K562 (cell line): ENCODE data around the gene TBCC. TPM values are rescaled to one million over a fixed set of nuclear protein-coding genes. Genes with fewer than 3 reads are reported as not detected.
A peak's percentile ranks its signal among the peaks of the same experiment; 100 is the strongest.

ENCODE experiments used
- BCOR ChIP-seq: fragments of 450-650 bp; IDR thresholded peaks from 2 replicates; pipeline ENCODE4 v1.6.1; 2016
- CBFB ChIP-seq: sonication (generic); formaldehyde crosslinking; IDR thresholded peaks from 2 replicates; pipeline ENCODE4 v1.4.0; 2020; ENCODE audit warnings: mild to moderate bottlenecking, missing genetic modification reagents
- E2F3 ChIP-seq: fragments of 250-450 bp; sonication (Bioruptor Pico); IDR thresholded peaks from 2 replicates; pipeline ENCODE4 v1.4.0; 2020; ENCODE audit warnings: mild to moderate bottlenecking
- GATAD2A ChIP-seq: fragments of 450-650 bp; IDR thresholded peaks from 2 replicates; pipeline ENCODE4 v1.6.1; 2017
- GTF2A2 ChIP-seq: IDR thresholded peaks from 2 replicates; pipeline ENCODE4 v1.6.1; 2016; ENCODE audit warnings: mild to moderate bottlenecking, missing genetic modification characterization, missing compliant biosample characterization
- HDGF ChIP-seq: fragments of 450-650 bp; IDR thresholded peaks from 2 replicates; pipeline ENCODE4 v1.6.1; 2016
- KAT8 ChIP-seq: fragments of 450-650 bp; IDR thresholded peaks from 2 replicates; pipeline ENCODE4 v1.6.1; 2016; ENCODE audit warnings: low read depth, mild to moderate bottlenecking
- MCM3 ChIP-seq: fragments of 450-650 bp; IDR thresholded peaks from 2 replicates; pipeline ENCODE4 v1.6.1; 2016
- MEF2A ChIP-seq: IDR thresholded peaks from 2 replicates; pipeline ENCODE4 v1.6.1; 2011; ENCODE audit warnings: low read depth, mild to moderate bottlenecking, low read length, moderate library complexity; ENCODE audit not compliant: control insufficient read depth
- OTX1 ChIP-seq: fragments of 450-650 bp; formaldehyde crosslinking; IDR thresholded peaks from 2 replicates; pipeline ENCODE4 v1.4.0; 2022; ENCODE audit warnings: mild to moderate bottlenecking
- PTTG1 ChIP-seq: fragments of 450-650 bp; IDR thresholded peaks from 2 replicates; pipeline ENCODE4 v1.6.1; 2016; ENCODE audit warnings: low read depth, mild to moderate bottlenecking, missing genetic modification characterization, missing compliant biosample characterization
- SAFB ChIP-seq: fragments of 200-400 bp; formaldehyde crosslinking; IDR thresholded peaks from 2 replicates; pipeline ENCODE4 v1.6.1; 2017; ENCODE audit warnings: low read depth, low read length, borderline replicate concordance
- SMAD2 ChIP-seq: fragments of 150-350 bp; IDR thresholded peaks from 2 replicates; pipeline ENCODE4 v1.6.1; 2014; ENCODE audit warnings: low read depth, mild to moderate bottlenecking, low read length
- SNRNP70 ChIP-seq: fragments of 200-400 bp; formaldehyde crosslinking; optimal IDR thresholded peaks from 2 replicates; pipeline ENCODE3; 2017; ENCODE audit warnings: low read depth, low read length
- SRF ChIP-seq, 2 experiments: fragments of 250-450, 450-650 bp in 1 of 2; sonication (Bioruptor Pico) in 1 of 2; sonication (generic) in 1 of 2; formaldehyde crosslinking; IDR thresholded peaks; 2 replicates each; pipeline versions ENCODE4 v1.5.0 to v1.5.1; 2020 to 2022; ENCODE audit warnings: mild to moderate bottlenecking in 1 of 2, missing genetic modification reagents in 1 of 2
- SRSF1 ChIP-seq: fragments of 200-400 bp; formaldehyde crosslinking; IDR thresholded peaks from 2 replicates; pipeline ENCODE4 v1.6.1; 2017; ENCODE audit warnings: mild to moderate bottlenecking, low read depth, low read length, moderate library complexity
- TEAD4 ChIP-seq, 2 experiments: sonication (generic) in 1 of 2; formaldehyde crosslinking in 1 of 2; IDR thresholded peaks; 2 replicates each; pipeline versions ENCODE4 v1.6.1 to v1.8.0; 2012 to 2022; ENCODE audit warnings: borderline replicate concordance in 1 of 2, inconsistent platforms in 1 of 2, low read length in 1 of 2, mild to moderate bottlenecking in 1 of 2, missing genetic modification reagents in 1 of 2
- TRIM28 ChIP-seq: fragments of 450-650 bp; IDR thresholded peaks from 2 replicates; pipeline ENCODE4 v1.6.1; 2017
- ZKSCAN8 ChIP-seq: fragments of 200-800 bp; sonication (Bioruptor generic); IDR thresholded peaks from 2 replicates; pipeline ENCODE4 v1.6.1; 2016; ENCODE audit warnings: missing genetic modification characterization, missing compliant biosample characterization
- ZNF134 ChIP-seq: fragments of 250-450 bp; sonication (Bioruptor Pico); conservative IDR thresholded peaks from 2 replicates; pipeline ENCODE4 v1.4.0; 2020
- ZNF444 ChIP-seq: fragments of 250-450 bp; sonication (Bioruptor Pico); IDR thresholded peaks from 2 replicates; pipeline ENCODE4 v1.4.0; 2020; ENCODE audit warnings: mild to moderate bottlenecking, moderate library complexity
- ZNF583 ChIP-seq: fragments of 250-450 bp; sonication (Bioruptor Pico); IDR thresholded peaks from 2 replicates; pipeline ENCODE4 v1.4.0; 2020
- ZNF695 ChIP-seq: fragments of 450-650 bp; formaldehyde crosslinking; IDR thresholded peaks from 2 replicates; pipeline ENCODE4 v1.4.0; 2020; ENCODE audit warnings: mild to moderate bottlenecking, moderate library complexity
- ZNF79 ChIP-seq: fragments of 250-450 bp; sonication (Bioruptor Pico); IDR thresholded peaks from 2 replicates; pipeline ENCODE4 v1.4.0; 2020; ENCODE audit warnings: low read depth, mild to moderate bottlenecking, moderate library complexity
- polyA plus RNA-seq, 8 experiments: library from polyadenylated mRNA; depleted of rRNA in 4 of 8; stranded (reverse) in 5 of 8; unstranded in 3 of 8; fragments of >200 nt; fragmentation: Nextera tagmentation in 2 of 8; fragmentation: Illumina TruSeq in 1 of 8; extraction: Ambion mirVana in 2 of 8; extraction: Trizol in 1 of 8; gene quantifications; 2 replicates each; pipeline versions ENCODE4 v1.2.1 to v1.2.3, GENCODE V29; 2011 to 2014; ENCODE audit warnings: inconsistent platforms in 1 of 8, missing spikeins in 1 of 8
- total RNA-seq, 7 experiments: library from RNA; depleted of rRNA in 6 of 7; stranded (reverse); fragments of >200 nt in 6 of 7; fragmentation: Illumina TruSeq in 2 of 7; extraction: Trizol in 2 of 7; gene quantifications; 2 replicates each; pipeline versions ENCODE4 v1.2.1 to v1.2.3, GENCODE V29; 2011 to 2021; ENCODE audit warnings: low replicate concordance in 1 of 7
- TF ChIP-seq, protein P1 (sequence below): fragments of 200-800 bp; sonication (Bioruptor generic); IDR thresholded peaks from 2 replicates; pipeline ENCODE4 v1.6.1; 2017; ENCODE audit warnings: missing genetic modification characterization, missing compliant biosample characterization
- TF ChIP-seq, protein P2 (sequence below): fragments of 250-450 bp; sonication (Bioruptor Pico); IDR thresholded peaks from 2 replicates; pipeline ENCODE4 v1.8.0; 2022; ENCODE audit warnings: moderate library complexity, mild to moderate bottlenecking, inconsistent platforms
- TF ChIP-seq, protein P3 (sequence below): IDR thresholded peaks from 3 replicates; pipeline ENCODE4 v1.6.1; 2011; ENCODE audit warnings: borderline replicate concordance, mild to moderate bottlenecking, moderate library complexity; ENCODE audit not compliant: insufficient read length; ENCODE audit errors: extremely low read depth

Gene TBCC
- total and polyA plus RNA-seq, 9 of the 15 experiments (the other 6 are each of a cell fraction or from before 2014, with no cell fraction given): 2.8 to 34.1 (median 23.3) TPM

DNA sequence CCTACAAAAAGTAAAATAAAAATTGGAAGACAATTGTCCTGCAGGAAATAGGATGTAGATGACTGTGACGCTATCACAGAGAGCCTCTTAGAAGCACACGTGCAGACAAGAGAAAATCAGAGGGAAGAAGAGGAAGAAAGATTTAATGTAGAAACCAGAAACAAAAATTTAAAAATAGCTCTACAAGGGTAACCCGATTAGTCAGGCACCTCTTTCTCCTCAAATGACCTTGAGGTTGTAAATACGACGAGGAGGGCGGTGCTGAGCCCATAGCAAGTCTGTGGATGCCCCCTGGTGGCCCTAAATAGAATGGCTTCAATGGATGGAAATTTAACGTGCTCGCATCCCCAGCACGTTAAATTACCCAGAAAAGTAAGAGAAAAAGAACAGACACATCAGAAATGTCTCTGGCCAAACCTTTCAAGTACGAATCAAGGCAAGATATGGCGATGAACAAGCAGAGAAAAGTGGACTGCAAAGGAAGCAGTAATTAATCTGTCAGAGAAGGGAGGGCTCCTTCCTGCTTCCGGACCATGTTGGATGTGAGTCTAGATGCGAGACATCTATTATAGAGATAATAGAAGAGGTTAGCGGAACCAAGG lies 19.3 kb downstream of the TBCC start (continued):
- TF ChIP-seq, protein P1, sequence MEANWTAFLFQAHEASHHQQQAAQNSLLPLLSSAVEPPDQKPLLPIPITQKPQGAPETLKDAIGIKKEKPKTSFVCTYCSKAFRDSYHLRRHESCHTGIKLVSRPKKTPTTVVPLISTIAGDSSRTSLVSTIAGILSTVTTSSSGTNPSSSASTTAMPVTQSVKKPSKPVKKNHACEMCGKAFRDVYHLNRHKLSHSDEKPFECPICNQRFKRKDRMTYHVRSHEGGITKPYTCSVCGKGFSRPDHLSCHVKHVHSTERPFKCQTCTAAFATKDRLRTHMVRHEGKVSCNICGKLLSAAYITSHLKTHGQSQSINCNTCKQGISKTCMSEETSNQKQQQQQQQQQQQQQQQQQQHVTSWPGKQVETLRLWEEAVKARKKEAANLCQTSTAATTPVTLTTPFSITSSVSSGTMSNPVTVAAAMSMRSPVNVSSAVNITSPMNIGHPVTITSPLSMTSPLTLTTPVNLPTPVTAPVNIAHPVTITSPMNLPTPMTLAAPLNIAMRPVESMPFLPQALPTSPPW (CRISPR knock-in tag): peak; percentile 32; the same call in 1 of the 2 replicates
- TF ChIP-seq MCM3 (no peak), SRF (CRISPR knock-in tag; IDR thresholded peaks at IDR 0.05) (no peak), GATAD2A (no peak), SRSF1 (no peak), TEAD4 (IDR thresholded peaks at IDR 0.05; ENCODE audit: low read length) (no peak; the same call in 1 of the 2 replicates), TEAD4 (CRISPR knock-in tag; IDR thresholded peaks at IDR 0.05; ENCODE audit: borderline replicate concordance) (no peak), BCOR (peak; percentile 31; the same call in 1 of the 2 replicates), ZNF134 (CRISPR knock-in tag) (no peak), CBFB (CRISPR knock-in tag) (no peak), E2F3 (CRISPR knock-in tag) (no peak), ZNF695 (CRISPR knock-in tag) (no peak), SAFB (no peak), GTF2A2 (tag) (no peak), KAT8 (no peak), SNRNP70 (no peak), PTTG1 (tag) (no peak), OTX1 (CRISPR knock-in tag) (no peak), ZKSCAN8 (no peak), ZNF444 (CRISPR knock-in tag) (no peak), HDGF (no peak), TRIM28 (no peak), MEF2A (0 out of 2 replicates have a peak, but pooled peaks have one; percentile 65), ZNF79 (CRISPR knock-in tag) (no peak), ZNF583 (no peak), SMAD2 (no peak)
- TF ChIP-seq, protein P2, sequence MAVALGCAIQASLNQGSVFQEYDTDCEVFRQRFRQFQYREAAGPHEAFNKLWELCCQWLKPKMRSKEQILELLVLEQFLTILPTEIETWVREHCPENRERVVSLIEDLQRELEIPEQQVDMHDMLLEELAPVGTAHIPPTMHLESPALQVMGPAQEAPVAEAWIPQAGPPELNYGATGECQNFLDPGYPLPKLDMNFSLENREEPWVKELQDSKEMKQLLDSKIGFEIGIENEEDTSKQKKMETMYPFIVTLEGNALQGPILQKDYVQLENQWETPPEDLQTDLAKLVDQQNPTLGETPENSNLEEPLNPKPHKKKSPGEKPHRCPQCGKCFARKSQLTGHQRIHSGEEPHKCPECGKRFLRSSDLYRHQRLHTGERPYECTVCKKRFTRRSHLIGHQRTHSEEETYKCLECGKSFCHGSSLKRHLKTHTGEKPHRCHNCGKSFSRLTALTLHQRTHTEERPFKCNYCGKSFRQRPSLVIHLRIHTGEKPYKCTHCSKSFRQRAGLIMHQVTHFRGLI (CRISPR knock-in tag): no peak
- TF ChIP-seq, protein P3, sequence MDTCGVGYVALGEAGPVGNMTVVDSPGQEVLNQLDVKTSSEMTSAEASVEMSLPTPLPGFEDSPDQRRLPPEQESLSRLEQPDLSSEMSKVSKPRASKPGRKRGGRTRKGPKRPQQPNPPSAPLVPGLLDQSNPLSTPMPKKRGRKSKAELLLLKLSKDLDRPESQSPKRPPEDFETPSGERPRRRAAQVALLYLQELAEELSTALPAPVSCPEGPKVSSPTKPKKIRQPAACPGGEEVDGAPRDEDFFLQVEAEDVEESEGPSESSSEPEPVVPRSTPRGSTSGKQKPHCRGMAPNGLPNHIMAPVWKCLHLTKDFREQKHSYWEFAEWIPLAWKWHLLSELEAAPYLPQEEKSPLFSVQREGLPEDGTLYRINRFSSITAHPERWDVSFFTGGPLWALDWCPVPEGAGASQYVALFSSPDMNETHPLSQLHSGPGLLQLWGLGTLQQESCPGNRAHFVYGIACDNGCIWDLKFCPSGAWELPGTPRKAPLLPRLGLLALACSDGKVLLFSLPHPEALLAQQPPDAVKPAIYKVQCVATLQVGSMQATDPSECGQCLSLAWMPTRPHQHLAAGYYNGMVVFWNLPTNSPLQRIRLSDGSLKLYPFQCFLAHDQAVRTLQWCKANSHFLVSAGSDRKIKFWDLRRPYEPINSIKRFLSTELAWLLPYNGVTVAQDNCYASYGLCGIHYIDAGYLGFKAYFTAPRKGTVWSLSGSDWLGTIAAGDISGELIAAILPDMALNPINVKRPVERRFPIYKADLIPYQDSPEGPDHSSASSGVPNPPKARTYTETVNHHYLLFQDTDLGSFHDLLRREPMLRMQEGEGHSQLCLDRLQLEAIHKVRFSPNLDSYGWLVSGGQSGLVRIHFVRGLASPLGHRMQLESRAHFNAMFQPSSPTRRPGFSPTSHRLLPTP: no peak
